IMR-90 (cell line): Measurements from ENCODE around the gene TCF19.

Source experiments
- CTCF ChIP-seq: conservative IDR thresholded peaks from 2 replicates; pipeline ENCODE4 v1.5.1; 2012; ENCODE audit warnings: mild to moderate bottlenecking, low read depth, low read length, improper control_type of control experiment
- FOS ChIP-seq: fragments of 150-350 bp; IDR thresholded peaks from 2 replicates; pipeline ENCODE4 v1.6.1; 2016; ENCODE audit warnings: low read depth, low read length
- MAFK ChIP-seq: IDR thresholded peaks from 2 replicates; pipeline ENCODE4 v1.6.1; 2012; ENCODE audit warnings: low read depth, low read length, improper control_type of control experiment
- MAZ ChIP-seq: IDR thresholded peaks from 2 replicates; pipeline ENCODE4 v1.6.1; 2012; ENCODE audit warnings: low read depth, mild to moderate bottlenecking, low read length, improper control_type of control experiment, moderate library complexity, borderline replicate concordance
- MXI1 ChIP-seq: IDR thresholded peaks from 2 replicates; pipeline ENCODE4 v1.6.1; 2012; ENCODE audit warnings: low read depth, mild to moderate bottlenecking, low read length, moderate library complexity, borderline replicate concordance
- NFE2L2 ChIP-seq: fragments of 150-350 bp; IDR thresholded peaks from 2 replicates; pipeline ENCODE4 v1.6.1; 2016; ENCODE audit warnings: low read depth, mild to moderate bottlenecking, low read length
- POLR2A ChIP-seq: IDR thresholded peaks from 2 replicates; pipeline ENCODE4 v1.6.1; 2012; ENCODE audit warnings: mild to moderate bottlenecking, low read depth, low read length
- RAD21 ChIP-seq: IDR thresholded peaks from 2 replicates; pipeline ENCODE4 v1.6.1; 2012; ENCODE audit warnings: low read length, improper control_type of control experiment
- SMC3 ChIP-seq: fragments of 150-350 bp; IDR thresholded peaks from 2 replicates; pipeline ENCODE4 v1.6.1; 2016; ENCODE audit warnings: low read depth, mild to moderate bottlenecking, antibody characterized with exemption, low read length, moderate library complexity
- USF2 ChIP-seq: fragments of 150-350 bp; IDR thresholded peaks from 2 replicates; pipeline ENCODE4 v1.6.1; 2017; ENCODE audit warnings: mild to moderate bottlenecking, antibody characterized with exemption, low read length, low read depth

- TF ChIP-seq CTCF, result no peak
- no peak for TF ChIP-seq POLR2A
- no peak for TF ChIP-seq MAZ
- no peak for TF ChIP-seq USF2
- TF ChIP-seq NFE2L2, result no peak
- TF ChIP-seq RAD21, result no peak
- TF ChIP-seq MXI1, result no peak
- TF ChIP-seq FOS, result no peak
- TF ChIP-seq MAFK, result no peak
- no peak for TF ChIP-seq SMC3
Observed at GRCh38 chr6:31171931-31172905, 13.8 kb downstream of the TCF19 start.
